GM23338 (cell line): ENCODE measurements around the gene AKNA. TPM values are rescaled to one million over a fixed set of nuclear protein-coding genes. Genes with fewer than 3 reads are reported as not detected.

Source experiments
- ATAC-seq: fragments of 200-7000 bp; cut with Tn5 transposase; 3 replicates; pipeline ENCODE4 v1.9.1; 2020
- DNase-seq: peaks from one replicate; pipeline ENCODE4 v3.0.0-alpha.2; 2015; ENCODE audit warnings: low spot score
- H2AFZ ChIP-seq: fragments of 200-600 bp; sonication (generic); 2 replicates; pipeline ENCODE4 v1.8.0; 2016; ENCODE audit warnings: antibody characterized with exemption, mild to moderate bottlenecking, moderate library complexity
- H3F3A ChIP-seq: fragments of 200-600 bp; sonication (generic); replicated peaks from 2 replicates; pipeline ENCODE4 v1.8.0; 2017; ENCODE audit warnings: antibody characterized with exemption, mixed run types, low read depth
- H3K27ac ChIP-seq: fragments of 200-600 bp; sonication (generic); 2 replicates; pipeline ENCODE4 v1.6.1; 2016; ENCODE audit warnings: low read depth
- H3K27me3 ChIP-seq: fragments of 200-600 bp; sonication (generic); 2 replicates; pipeline ENCODE4 v1.8.0; 2016; ENCODE audit warnings: mild to moderate bottlenecking, mixed run types, moderate library complexity; ENCODE audit not compliant: insufficient read depth
- H3K36me3 ChIP-seq: fragments of 200-600 bp; sonication (generic); 2 replicates; pipeline ENCODE4 v1.8.0; 2016; ENCODE audit warnings: mild to moderate bottlenecking; ENCODE audit not compliant: insufficient read depth
- H3K4me1 ChIP-seq: fragments of 200-600 bp; sonication (generic); 2 replicates; pipeline ENCODE4 v1.8.0; 2016; ENCODE audit warnings: mild to moderate bottlenecking, moderate library complexity; ENCODE audit not compliant: insufficient read depth
- H3K4me2 ChIP-seq: fragments of 200-600 bp; sonication (generic); 2 replicates; pipeline ENCODE4 v1.7.1; 2017; ENCODE audit warnings: mixed run types
- H3K4me3 ChIP-seq: fragments of 200-600 bp; sonication (generic); 2 replicates; pipeline ENCODE4 v1.6.1; 2016; ENCODE audit warnings: mixed run types
- H3K79me2 ChIP-seq: fragments of 200-600 bp; sonication (generic); replicated peaks from 2 replicates; pipeline ENCODE4 v1.8.0; 2017; ENCODE audit warnings: mild to moderate bottlenecking; ENCODE audit not compliant: insufficient read depth
- H3K9me2 ChIP-seq: fragments of 200-600 bp; sonication (generic); 2 replicates; pipeline ENCODE4 v1.8.0; 2017; ENCODE audit not compliant: insufficient read depth
- H4K20me1 ChIP-seq: fragments of 200-600 bp; sonication (generic); replicated peaks from 2 replicates; pipeline ENCODE4 v1.8.0; 2017; ENCODE audit warnings: mild to moderate bottlenecking; ENCODE audit not compliant: insufficient read depth
- H3K27ac Mint-ChIP-seq: 2 replicates; pipeline ENCODE4 v1.8.0; 2020; ENCODE audit warnings: inconsistent platforms, mild to moderate bottlenecking, moderate library complexity, mixed read lengths
- H3K27me3 Mint-ChIP-seq: 3 replicates; pipeline ENCODE4 v1.8.0; 2022; ENCODE audit warnings: low read depth, mild to moderate bottlenecking, moderate library complexity, mixed read lengths, inconsistent platforms; ENCODE audit not compliant: insufficient read depth, poor library complexity
- H3K36me3 Mint-ChIP-seq: 3 replicates; pipeline ENCODE4 v1.8.0; 2021; ENCODE audit warnings: low read depth, mild to moderate bottlenecking, inconsistent platforms, moderate library complexity, mixed read lengths
- H3K4me1 Mint-ChIP-seq: 3 replicates; pipeline ENCODE4 v1.8.0; 2020; ENCODE audit warnings: mild to moderate bottlenecking, inconsistent platforms, mixed read lengths
- H3K4me3 Mint-ChIP-seq: 3 replicates; pipeline ENCODE4 v1.8.0; 2021; ENCODE audit warnings: moderate library complexity, mild to moderate bottlenecking, inconsistent platforms, mixed read lengths
- H3K9me3 Mint-ChIP-seq: 3 replicates; pipeline ENCODE4 v1.8.0; 2020; ENCODE audit warnings: moderate library complexity, mild to moderate bottlenecking, inconsistent platforms, mixed read lengths
- CREB1 ChIP-seq: fragments of 250-450 bp; sonication (Bioruptor Pico); IDR thresholded peaks from 2 replicates; pipeline ENCODE4 v1.5.0; 2020; ENCODE audit warnings: low read depth, mild to moderate bottlenecking, moderate library complexity
- CTCF ChIP-seq, 2 experiments: fragments of 200-600 bp in 1 of 2; sonication (generic) in 1 of 2; conservative IDR thresholded peaks; 2 replicates each; pipeline versions ENCODE4 v1.5.1 to v1.6.1; 2016 to 2017; ENCODE audit warnings: antibody characterized with exemption in 2 of 2, low read depth in 2 of 2, mild to moderate bottlenecking in 2 of 2, moderate library complexity in 1 of 2
- ETS1 ChIP-seq: IDR thresholded peaks from 2 replicates; pipeline ENCODE4 v1.6.1; 2016; ENCODE audit warnings: antibody characterized with exemption
- EZH2 ChIP-seq: fragments of 200-600 bp; sonication (generic); IDR thresholded peaks from one replicate; pipeline ENCODE4 v1.8.0; 2017; ENCODE audit warnings: antibody characterized with exemption, mild to moderate bottlenecking, low read depth; ENCODE audit not compliant: unreplicated experiment
- EZH2phosphoT487 ChIP-seq: fragments of 200-600 bp; sonication (generic); IDR thresholded peaks from one replicate; pipeline ENCODE4 v1.8.1; 2018; ENCODE audit warnings: antibody characterized with exemption; ENCODE audit not compliant: unreplicated experiment
- JUNB ChIP-seq: IDR thresholded peaks from one replicate; pipeline ENCODE4 v1.6.1; 2016; ENCODE audit warnings: antibody characterized with exemption; ENCODE audit not compliant: unreplicated experiment
- NANOG ChIP-seq: IDR thresholded peaks from 2 replicates; pipeline ENCODE4 v1.6.1; 2016; ENCODE audit warnings: antibody characterized with exemption, borderline replicate concordance
- POLR2AphosphoS5 ChIP-seq: IDR thresholded peaks from 2 replicates; pipeline ENCODE4 v1.6.1; 2016; ENCODE audit warnings: antibody characterized with exemption, low read depth
- REST ChIP-seq: IDR thresholded peaks from one replicate; pipeline ENCODE4 v1.6.1; 2018; ENCODE audit warnings: antibody characterized with exemption; ENCODE audit not compliant: unreplicated experiment
- STAT1 ChIP-seq: IDR thresholded peaks from one replicate; pipeline ENCODE4 v1.6.1; 2016; ENCODE audit warnings: antibody characterized with exemption; ENCODE audit not compliant: unreplicated experiment
- ZNF331 ChIP-seq: fragments of 250-450 bp; sonication (Bioruptor Pico); IDR thresholded peaks from 2 replicates; pipeline ENCODE4 v1.5.0; 2020; ENCODE audit warnings: low read depth, mild to moderate bottlenecking, moderate library complexity
- ZNF462 ChIP-seq: fragments of 250-450 bp; sonication (Bioruptor Pico); IDR thresholded peaks from 2 replicates; pipeline ENCODE4 v1.5.0; 2020; ENCODE audit warnings: mild to moderate bottlenecking, moderate library complexity
- polyA plus RNA-seq: library from polyadenylated mRNA; unstranded; fragments of >200 nt; fragmentation: Nextera tagmentation; extraction: Ambion mirVana; gene quantifications from 2 replicates; pipeline ENCODE4 v1.2.1, GENCODE V29; 2016
- total RNA-seq: library from RNA; depleted of rRNA; stranded (reverse); fragments of >200 nt; shearing (Covaris generic); gene quantifications from 2 replicates; pipeline ENCODE4 v1.2.3, GENCODE V29; 2014

AKNA gene
- total and polyA plus RNA-seq, 2 experiments from 2014 or later, result 9.0 to 28.1 TPM

- H3K4me1 Mint-ChIP-seq, result peaks cover 36% of the 10 kb centered on the region
- H3K27me3 ChIP-seq, result no peaks in the 10 kb centered on the region
Measured at GRCh38 chr9:114399381-114399780, 11.6 kb upstream of the AKNA start.

More at GRCh38 chr9:114399381-114399780, 11.6 kb upstream of the AKNA start:
- H3F3A ChIP-seq, result peaks cover 15% of the 10 kb centered on the region
- no peaks in the 10 kb centered on the region; the same call in 1 of the 2 replicates for H3K79me2 ChIP-seq
- no peak overlapping the region for H3K4me3 Mint-ChIP-seq
- H3K4me2 ChIP-seq, result no peak overlapping the region
- H3K4me3 ChIP-seq, result no peak overlapping the region
- peaks cover 20% of the 10 kb centered on the region; the same call in 1 of the 2 replicates for H3K4me1 ChIP-seq
- no peak overlapping the region for H2AFZ ChIP-seq
- H3K27ac Mint-ChIP-seq, result no peak overlapping the region
- no peaks in the 10 kb centered on the region for H4K20me1 ChIP-seq
- H3K27ac ChIP-seq, result no peak overlapping the region
- no peaks in the 10 kb centered on the region for H3K36me3 ChIP-seq
- H3K9me3 Mint-ChIP-seq, result no peaks in the 10 kb centered on the region
- H3K27me3 Mint-ChIP-seq, result peaks cover 16% of the 10 kb centered on the region
- H3K9me2 ChIP-seq, result no peaks in the 10 kb centered on the region
- DNase-seq, result no peak
- peaks cover 11% of the 10 kb centered on the region; the same call in 1 of the 3 replicates for H3K36me3 Mint-ChIP-seq
- ATAC-seq, result no peak
- TF ChIP-seq EZH2 (no peak), CREB1 (CRISPR knock-in tag) (no peak), REST (no peak), STAT1 (no peak), ZNF331 (no peak), NANOG (no peak), CTCF (conservative IDR thresholded peaks at IDR 0.05; ENCODE audit: low read depth in 2 of 2) (no peak), POLR2AphosphoS5 (no peak), EZH2phosphoT487 (no peak), ETS1 (no peak), ZNF462 (CRISPR knock-in tag) (no peak), JUNB (no peak)
